ENCODE results near the gene ZNF787.
"Not testable (repeated sequence)": the region's sequence is repeated elsewhere in the genome, so short reads cannot be mapped to it uniquely, and the experiment has no call there.

ZNF787 gene

DNA sequence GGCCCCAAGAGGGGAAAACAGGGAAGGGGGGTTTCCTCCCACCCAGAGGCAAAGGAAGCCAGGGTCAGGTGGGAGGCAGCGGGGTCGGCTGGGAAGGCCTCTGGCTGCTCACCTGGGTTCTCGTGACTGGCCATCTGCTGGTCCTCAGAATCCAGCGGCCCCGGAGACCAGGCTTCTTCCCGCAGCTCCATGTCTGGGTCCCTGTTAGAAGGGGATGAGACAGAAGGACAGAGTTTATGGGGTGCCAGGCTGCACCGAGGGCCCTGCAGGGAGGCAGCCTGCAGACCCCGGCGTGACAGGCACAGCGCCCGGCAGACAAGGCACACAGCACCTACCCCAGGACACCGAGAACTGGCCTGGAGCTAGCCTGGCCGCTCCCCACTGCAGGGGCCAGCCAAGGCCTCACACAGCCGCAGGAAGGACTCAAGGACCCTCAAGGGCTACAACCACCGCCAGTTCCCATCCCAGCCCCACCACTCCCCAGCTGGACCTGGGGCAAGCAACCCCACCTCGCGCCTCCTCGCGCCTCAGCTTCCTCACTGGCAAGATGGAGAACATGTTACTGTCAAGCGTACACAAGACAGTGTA, 18.0 kb downstream of the ZNF787 start:
- no peak for DNase-seq

GRCh38 chr19:56101746-56102535, 19.2 kb downstream of the ZNF787 start:
- DNase-seq: no peak

DNA sequence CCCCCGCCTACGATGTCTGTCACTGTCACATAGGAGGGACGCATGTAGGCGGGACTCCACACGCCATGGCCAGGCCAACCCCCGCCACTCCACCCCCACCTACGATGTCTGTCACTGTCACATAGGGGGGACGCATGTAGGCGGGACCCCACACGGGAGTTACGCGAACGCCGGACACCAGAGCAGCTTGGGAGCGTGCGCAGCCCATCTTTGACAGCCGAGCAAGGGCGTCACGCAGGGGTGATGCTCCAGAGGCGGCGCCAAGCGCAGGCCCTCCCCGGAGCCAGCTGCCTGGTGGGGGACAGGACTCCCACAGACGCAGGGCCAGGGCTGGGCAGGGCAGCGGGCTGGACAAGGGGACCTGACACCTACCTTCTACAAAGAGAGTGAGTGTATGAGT, 20.0 kb downstream of the ZNF787 start:
- DNase-seq: no peak

DNA sequence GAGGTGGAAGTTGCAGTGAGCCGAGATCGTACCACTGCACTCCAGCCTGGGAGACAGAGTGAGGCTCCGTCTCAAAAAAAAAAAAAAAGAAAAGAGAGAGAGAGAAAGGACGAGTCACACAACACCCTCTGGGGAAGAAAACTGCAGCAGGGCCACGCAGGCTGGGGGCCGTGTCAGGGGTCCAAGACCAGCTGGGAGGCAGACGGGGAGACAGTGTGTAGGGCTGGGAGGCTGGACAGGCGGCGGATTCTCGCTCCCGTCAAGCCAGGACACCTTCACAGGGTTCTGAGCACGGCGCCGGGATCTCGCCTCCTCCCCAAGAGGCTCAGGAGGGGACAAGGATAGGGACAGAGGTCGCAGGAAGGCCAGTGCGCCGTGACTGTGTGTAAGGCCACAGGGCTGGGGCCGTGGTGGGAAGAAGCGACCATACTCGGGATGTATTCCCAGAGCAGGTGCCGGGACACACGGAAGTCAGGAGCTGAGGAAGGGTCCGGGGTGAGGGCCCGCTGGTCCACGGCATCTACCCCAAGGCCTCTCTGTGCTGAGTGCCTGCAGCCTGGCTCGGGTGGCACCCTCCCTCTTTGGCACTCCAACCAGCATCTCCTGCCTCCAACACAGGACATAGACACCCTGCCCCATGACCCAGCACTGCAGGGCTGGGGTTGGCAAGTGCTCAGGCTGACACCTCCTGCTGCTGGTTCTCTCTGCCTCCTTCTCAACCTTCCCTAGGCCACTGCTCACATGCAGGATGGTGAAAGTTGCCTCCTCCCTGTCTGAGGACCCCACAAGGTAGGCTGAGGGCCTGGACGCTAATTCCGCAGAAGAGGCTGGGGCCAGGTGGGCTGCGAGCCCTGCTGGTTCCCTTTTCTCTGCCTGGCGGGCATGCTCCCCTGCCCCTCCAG, 21.2 kb downstream of the ZNF787 start:
- DNase-seq: no peak

DNA sequence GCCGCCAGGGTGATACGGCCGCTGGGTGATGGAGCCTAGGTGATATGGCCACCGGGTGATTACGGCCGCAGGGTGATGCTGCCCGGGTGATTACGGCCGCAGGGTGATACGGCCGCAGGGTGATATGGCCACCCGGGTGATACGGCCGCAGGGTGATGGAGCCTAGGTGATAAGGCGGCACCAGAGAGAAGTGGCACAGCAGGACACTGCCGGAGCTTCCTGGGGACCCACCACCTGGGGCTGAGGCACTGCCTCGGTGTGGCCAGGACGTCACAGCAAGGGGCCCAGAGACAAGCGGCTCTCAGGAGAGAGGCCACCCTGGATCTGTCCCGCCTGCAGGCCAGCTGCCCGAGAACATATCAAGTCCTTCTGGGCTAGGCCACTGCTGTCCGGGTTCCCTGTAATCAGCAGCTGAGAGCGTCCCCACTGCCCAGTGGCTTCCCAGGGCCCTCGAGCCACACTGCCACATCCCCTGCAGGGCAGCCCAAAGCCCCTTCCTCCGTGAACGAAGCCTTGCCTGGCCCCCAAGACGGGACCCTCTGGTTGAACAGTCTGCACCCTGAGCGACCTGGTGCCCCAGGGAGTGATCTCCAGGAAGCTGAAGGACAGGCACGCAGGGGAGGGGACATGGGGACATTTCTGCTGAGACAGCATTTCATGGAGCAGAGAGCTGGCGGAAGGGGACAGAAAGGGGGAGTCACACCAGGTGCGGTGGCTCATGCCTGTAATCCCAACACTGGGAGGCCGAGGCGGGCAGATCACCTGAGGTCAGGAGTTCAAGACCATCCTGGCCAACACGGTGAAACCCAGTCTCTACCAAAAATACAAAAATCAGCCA, 22.1 kb downstream of the ZNF787 start:
- no peak for DNase-seq

- not testable (repeated sequence) for DNase-seq
These were observed 22.9 kb downstream of the ZNF787 start for GRCh38 chr19:56098237-56098636.

- DNase-seq: no peak
These were observed 23.3 kb downstream of the ZNF787 start for GRCh38 chr19:56097776-56098175.

DNA sequence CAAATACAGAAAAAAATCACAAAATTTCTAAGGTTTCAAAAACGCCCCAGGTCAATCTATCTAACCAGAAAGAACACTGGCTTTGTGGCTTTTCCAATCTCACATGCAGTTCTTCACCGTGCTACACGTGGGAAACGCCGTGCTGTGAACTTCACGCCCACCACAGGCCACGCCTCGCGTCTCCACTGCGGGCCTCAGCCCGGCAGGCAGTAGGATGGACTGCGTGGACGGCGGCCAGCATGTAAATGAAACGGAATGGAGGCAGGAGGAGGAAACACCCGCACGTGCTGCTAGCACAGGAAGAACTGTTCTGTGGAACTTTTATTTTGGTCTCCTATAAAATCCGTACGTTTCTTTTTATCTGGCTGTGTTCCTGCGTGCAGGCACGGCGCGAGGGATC, 23.8 kb downstream of the ZNF787 start:
- no peak for DNase-seq

- no peak for DNase-seq
These were observed 24.4 kb downstream of the ZNF787 start for GRCh38 chr19:56096665-56097064.

DNA sequence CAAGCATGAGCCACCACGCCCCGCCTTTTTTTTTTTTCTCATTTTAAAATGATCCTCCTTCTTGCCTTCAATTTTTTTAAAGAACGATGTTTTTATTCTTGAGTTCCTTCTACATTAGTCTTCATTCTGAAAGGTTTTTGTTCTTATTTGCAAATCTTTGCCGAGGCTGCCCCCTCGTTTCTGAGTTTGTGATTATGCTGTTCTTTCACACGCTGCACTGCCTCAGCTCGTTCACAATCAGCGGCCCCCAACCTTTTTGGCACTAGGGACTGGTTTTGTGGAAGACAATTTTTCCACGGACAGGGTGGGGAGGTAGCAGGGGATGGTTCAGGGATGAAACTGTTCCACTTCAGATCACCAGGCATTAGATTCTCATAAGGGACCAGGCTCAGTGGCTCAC, 26.6 kb downstream of the ZNF787 start:
- DNase-seq: no peak

DNA sequence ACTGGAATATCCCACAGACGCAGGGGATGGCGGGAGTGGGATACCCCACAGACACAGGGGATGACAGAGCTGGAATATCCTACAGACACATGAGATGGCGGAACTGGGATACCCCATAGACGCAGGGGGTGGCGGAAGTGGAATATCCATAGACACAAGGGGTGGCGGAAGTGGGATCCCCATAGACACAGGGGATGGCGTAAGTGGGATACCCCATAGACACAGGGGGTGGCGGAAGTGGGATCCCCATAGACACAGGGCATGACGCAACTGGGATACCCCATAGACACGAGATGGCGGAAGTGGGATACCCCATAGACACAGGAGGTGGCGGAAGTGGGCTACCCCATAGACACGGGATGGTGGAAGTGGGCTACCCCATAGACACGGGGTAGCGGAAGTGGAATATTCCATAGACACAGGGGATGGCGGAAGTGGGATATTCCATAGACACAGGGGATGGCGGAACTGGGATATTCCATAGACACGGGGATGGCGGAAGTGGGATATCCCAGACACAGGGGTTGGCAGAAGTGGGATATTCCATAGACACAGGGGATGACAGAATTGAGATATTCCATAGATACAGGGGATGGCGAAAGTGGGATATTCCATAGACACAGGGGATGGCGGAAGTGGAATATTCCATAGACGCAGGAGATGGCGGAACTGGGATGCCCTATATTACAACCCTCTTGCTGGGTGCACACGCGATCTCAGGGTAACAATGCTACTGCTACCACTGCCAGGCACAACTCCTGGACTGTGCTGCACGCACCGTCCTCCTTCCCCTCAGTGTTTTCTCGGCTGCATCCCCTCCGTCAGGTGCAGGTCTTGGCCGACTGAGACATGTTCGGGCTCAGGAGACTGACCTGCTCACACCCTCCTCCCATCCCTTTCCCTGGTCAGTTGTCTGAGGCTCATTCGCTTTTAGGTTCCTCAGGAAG, 28.1 kb downstream of the ZNF787 start:
- DNase-seq: no peak

DNA sequence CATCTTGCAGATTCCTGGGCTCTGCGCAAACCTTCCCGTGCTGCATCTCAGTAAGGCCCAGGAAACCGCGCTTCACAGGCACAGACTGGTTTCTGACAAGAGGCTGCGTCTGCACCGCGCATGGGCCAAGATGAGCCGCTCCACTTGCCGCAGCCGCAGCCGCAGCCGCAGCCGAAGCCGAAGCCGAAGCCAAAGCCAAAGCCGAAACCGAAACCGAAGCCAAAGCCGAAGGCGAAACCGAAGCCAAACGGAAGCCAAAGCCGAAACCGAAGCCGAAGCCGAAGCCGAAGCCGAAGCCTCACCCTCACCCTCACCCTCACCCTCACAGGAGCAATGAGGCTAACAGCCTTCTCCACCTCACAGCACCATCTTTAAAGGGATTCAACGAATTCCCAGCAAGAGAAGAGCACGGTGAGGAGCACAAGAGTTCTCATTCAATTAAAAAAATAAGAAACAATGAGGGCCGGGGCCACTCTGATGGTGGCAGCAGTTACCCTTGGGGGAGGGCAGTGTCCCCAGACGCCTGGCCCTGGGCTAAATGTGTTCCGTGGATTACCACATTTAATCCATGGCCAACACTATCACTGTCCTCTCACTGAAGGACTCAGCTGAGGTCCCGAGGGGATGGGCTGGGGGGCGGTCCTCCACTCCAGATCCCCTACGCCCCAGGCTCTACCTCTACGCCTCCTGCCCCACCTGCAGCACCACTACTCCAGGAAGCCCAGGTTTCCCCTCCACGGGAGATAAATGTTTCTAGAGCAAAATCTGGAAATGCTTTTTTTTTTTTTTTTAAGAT, 29.1 kb downstream of the ZNF787 start:
- no peak for DNase-seq

GRCh38 chr19:56091066-56091490, 30.0 kb downstream of the ZNF787 start:
- no peak for DNase-seq

DNA sequence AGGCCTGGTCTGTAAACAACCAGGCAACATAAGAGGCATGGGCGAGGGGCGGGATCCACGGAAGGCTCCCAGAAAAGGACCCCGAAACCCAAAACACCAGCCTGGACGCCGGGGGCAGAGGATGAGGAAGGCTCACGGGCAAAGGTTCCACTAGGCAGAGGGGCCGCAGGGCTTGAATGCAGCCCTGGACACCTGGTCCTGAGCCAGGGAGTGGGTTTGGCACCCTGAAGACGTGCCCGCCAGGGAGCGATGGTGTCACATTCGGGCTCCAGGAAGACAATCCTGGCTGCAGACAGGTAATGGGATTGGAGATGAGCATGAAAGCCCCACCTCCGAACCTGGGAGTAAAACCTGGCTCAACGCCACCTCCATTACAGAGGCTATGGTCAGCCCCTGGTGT, 31.8 kb downstream of the ZNF787 start:
- DNase-seq: no peak

- no peak for DNase-seq
These were observed 32.4 kb downstream of the ZNF787 start for GRCh38 chr19:56088497-56089215.

GRCh38 chr19:56087647-56088496, 33.2 kb downstream of the ZNF787 start:
- DNase-seq: no peak

DNA sequence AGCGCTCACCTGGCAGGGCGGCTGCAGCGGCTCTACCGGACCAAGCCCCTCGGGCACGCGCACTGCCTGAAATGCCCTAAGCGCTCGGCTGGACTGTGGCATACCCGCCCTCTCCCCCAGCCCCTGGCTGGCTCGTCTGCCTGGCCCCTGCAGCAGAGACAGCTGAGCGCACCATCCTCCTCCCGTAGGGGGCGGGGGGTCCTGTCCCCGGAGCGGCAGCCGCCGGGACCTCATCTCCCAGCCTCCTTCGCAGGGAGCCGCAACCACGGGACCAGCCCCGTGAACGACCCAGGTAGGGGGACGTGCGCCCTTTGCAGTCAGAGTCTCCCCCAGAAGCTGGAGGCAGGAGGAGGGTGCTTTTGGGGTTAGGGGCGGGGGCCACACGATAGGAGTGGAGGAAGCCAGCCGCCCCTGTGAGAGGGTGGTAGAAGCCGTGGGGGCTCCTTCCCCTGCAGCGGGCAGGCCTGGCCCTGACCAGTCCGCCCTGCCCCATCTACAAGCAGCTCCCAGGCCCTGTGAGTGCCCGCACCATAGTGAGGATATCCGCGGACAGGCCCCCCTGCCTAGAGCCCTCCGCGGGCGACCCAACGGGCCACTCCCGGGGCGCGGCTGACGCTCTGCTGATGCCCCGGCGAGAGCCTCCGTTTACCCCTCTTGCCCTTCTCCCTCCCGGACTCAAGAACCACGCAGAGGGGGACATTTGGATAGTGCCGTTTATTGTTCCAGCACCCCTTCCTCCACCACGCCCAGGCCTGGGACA, 34.2 kb downstream of the ZNF787 start:
- no peak for DNase-seq
